HT1080 (cell line): ENCODE results near the gene STARD3NL. TPM values are rescaled to one million over a fixed set of nuclear protein-coding genes. Genes with fewer than 3 reads are reported as not detected.
"Not testable (repeated sequence)": the region's sequence is repeated elsewhere in the genome, so short reads cannot be mapped to it uniquely, and the experiment has no call there.

Experiments
- DNase-seq: peaks from one replicate; pipeline ENCODE4 v3.0.0-alpha.2; 2015; ENCODE audit warnings: low read depth
- total RNA-seq: library from RNA; depleted of rRNA; stranded (reverse); fragments of >200 nt; shearing (Covaris generic); gene quantifications from 2 replicates; pipeline ENCODE4 v1.2.3, GENCODE V29; 2014

Gene STARD3NL
- total RNA-seq, 1 experiment from 2014 or later = 87.5 TPM

GRCh38 chr7:38220452-38220851 is 42.4 kb downstream of the STARD3NL start:
- no peak for DNase-seq

GRCh38 chr7:38222481-38223096 is 44.5 kb downstream of the STARD3NL start:
- DNase-seq = peak; percentile 41

- no peak for DNase-seq
These were observed 45.3 kb downstream of the STARD3NL start for GRCh38 chr7:38223306-38223705.

GRCh38 chr7:38224392-38224791 is 46.3 kb downstream of the STARD3NL start:
- no peak for DNase-seq

GRCh38 chr7:38229386-38229785 is 51.3 kb downstream of the STARD3NL start:
- peak; percentile 80 for DNase-seq

GRCh38 chr7:38229884-38230642 is 52.0 kb downstream of the STARD3NL start:
- no peak for DNase-seq

GRCh38 chr7:38232502-38233366 is 54.7 kb downstream of the STARD3NL start:
- peak; percentile 7 for DNase-seq

- DNase-seq = not testable (repeated sequence)
These were observed 56.7 kb downstream of the STARD3NL start for GRCh38 chr7:38234759-38235158.

- DNase-seq = no peak
These were observed 57.6 kb downstream of the STARD3NL start for GRCh38 chr7:38235606-38236005.

- not testable (repeated sequence) for DNase-seq
These were observed 61.1 kb downstream of the STARD3NL start for GRCh38 chr7:38239129-38239528.

GRCh38 chr7:38241071-38241470 is 63.0 kb downstream of the STARD3NL start:
- DNase-seq = no peak

GRCh38 chr7:38242814-38243213 is 64.8 kb downstream of the STARD3NL start:
- DNase-seq = no peak

- DNase-seq = not testable (repeated sequence)
These were observed 65.3 kb downstream of the STARD3NL start for GRCh38 chr7:38243345-38243744.

- DNase-seq = no peak
These were observed 66.5 kb downstream of the STARD3NL start for GRCh38 chr7:38244516-38244915.

GRCh38 chr7:38245409-38245977 is 67.4 kb downstream of the STARD3NL start:
- no peak for DNase-seq

GRCh38 chr7:38248069-38248567 is 70.1 kb downstream of the STARD3NL start:
- no peak for DNase-seq

- not testable (repeated sequence) for DNase-seq
These were observed 71.8 kb downstream of the STARD3NL start for GRCh38 chr7:38249849-38250248.

- no peak for DNase-seq
These were observed 79.3 kb downstream of the STARD3NL start for GRCh38 chr7:38257350-38257677.

GRCh38 chr7:38259157-38259556 is 81.1 kb downstream of the STARD3NL start:
- not testable (repeated sequence) for DNase-seq

GRCh38 chr7:38261601-38262000 is 83.6 kb downstream of the STARD3NL start:
- DNase-seq = not testable (repeated sequence)

- not testable (repeated sequence) for DNase-seq
These were observed 84.0 kb downstream of the STARD3NL start for GRCh38 chr7:38262026-38262425.
